Ascending aorta (tissue), 2 donors: ENCODE data around the gene PLSCR3. TPM values are rescaled to one million over a fixed set of nuclear protein-coding genes. Genes with fewer than 3 reads are reported as not detected.

Source experiments
- DNase-seq, 2 donors: peaks; one replicate each; pipeline ENCODE4 v3.0.0-alpha.2; 2019; ENCODE audit warnings: low spot score in 2 of 2
- H3K27ac ChIP-seq, 2 donors: fragments of 200-600 bp; sonication (generic); one replicate each; pipeline ENCODE4 v1.5.1; 2016 to 2017; ENCODE audit warnings: mild to moderate bottlenecking in 1 of 2
- H3K27me3 ChIP-seq: fragments of 200-600 bp; sonication (generic); one replicate; pipeline ENCODE4 v1.5.1; 2017
- H3K36me3 ChIP-seq, 2 donors: fragments of 200-600 bp; sonication (generic); one replicate each; pipeline ENCODE4 v1.5.1; 2016
- H3K4me1 ChIP-seq, 2 donors: fragments of 200-600 bp; sonication (generic); one replicate each; pipeline ENCODE4 v1.5.1; 2016 to 2017; ENCODE audit warnings: mild to moderate bottlenecking in 1 of 2
- H3K4me3 ChIP-seq, 2 donors: fragments of 200-600 bp; sonication (generic); one replicate each; pipeline ENCODE4 v1.5.1; 2016 to 2017; ENCODE audit warnings: mild to moderate bottlenecking in 1 of 2
- H3K9me3 ChIP-seq, 2 donors: fragments of 200-600 bp; sonication (generic); one replicate each; pipeline ENCODE4 v1.5.1; 2016
- CTCF ChIP-seq, 3 experiments: fragments of 200-600 bp in 2 of 3; fragments of 450-650 bp in 1 of 3; sonication (generic) in 2 of 3; IDR thresholded peaks; one replicate each; pipeline ENCODE4 v1.5.1; 2016 to 2019; ENCODE audit warnings: antibody characterized with exemption in 3 of 3, mild to moderate bottlenecking in 1 of 3, moderate library complexity in 1 of 3
- intact Hi-C: fragments of 100-400 bp; cut with DNase I; formaldehyde crosslinking; loops from one replicate; pipeline ENCODE4 v1.15.1; 2023
- total RNA-seq: library from RNA; depleted of rRNA; stranded (reverse); fragments of >200 nt; gene quantifications from one replicate; pipeline ENCODE4 v1.1.0, GENCODE V29; 2016

The PLSCR3 gene
- total RNA-seq, 1 donor from 2014 or later = 297 TPM

GRCh38 chr17:7388856-7389255 is 5.5 kb downstream of the PLSCR3 start:
- H3K27me3 ChIP-seq = no peaks in the 10 kb centered on the region
- no peak for DNase-seq
- H3K36me3 ChIP-seq = peaks cover 17 to 41% of the 10 kb centered on the region in 2 donors

GRCh38 chr17:7384489-7385081 is 9.7 kb downstream of the PLSCR3 start:
- no peak for TF ChIP-seq CTCF (IDR thresholded peaks at IDR 0.05)
- H3K27ac ChIP-seq = peak overlapping the region; percentile 29 to 54
- no peaks in the 10 kb centered on the region for H3K27me3 ChIP-seq
- no peaks in the 10 kb centered on the region for H3K9me3 ChIP-seq
- no peak for DNase-seq
- intact Hi-C loops = no loop called here
- peaks cover 9 to 17% of the 10 kb centered on the region in 2 donors for H3K36me3 ChIP-seq
- peaks cover 4 to 20% of the 10 kb centered on the region in 2 donors for H3K4me1 ChIP-seq
- H3K4me3 ChIP-seq = peak overlapping the region in 1 of 2 donors; percentile 65

More at GRCh38 chr17:7388856-7389255, 5.5 kb downstream of the PLSCR3 start:
- Histone ChIP-seq H3K9me3 (no peaks in the 10 kb centered on the region), H3K27ac (no peak overlapping the region), H3K4me1 (peaks cover 5 to 12% of the 10 kb centered on the region in 2 donors), H3K4me3 (no peak overlapping the region)
- no peak for TF ChIP-seq CTCF (IDR thresholded peaks at IDR 0.05)
- intact Hi-C loops = no loop called here

- Histone ChIP-seq H3K27me3 (no peaks in the 10 kb centered on the region), H3K4me1 (peaks cover 4 to 20% of the 10 kb centered on the region in 2 donors), H3K36me3 (peaks cover 4 to 10% of the 10 kb centered on the region in 2 donors), H3K9me3 (no peaks in the 10 kb centered on the region), H3K4me3 (peak overlapping the region; percentile 45 to 65), H3K27ac (peak overlapping the region; percentile 29 to 54)
- no peak for TF ChIP-seq CTCF (IDR thresholded peaks at IDR 0.05)
- DNase-seq = no peak
- intact Hi-C loops = no loop called here
Observed at GRCh38 chr17:7383742-7384488, 10.4 kb downstream of the PLSCR3 start.

- no peak for TF ChIP-seq CTCF (IDR thresholded peaks at IDR 0.05)
- H3K4me3 ChIP-seq = peak overlapping the region in 1 of 2 donors; percentile 65
- no peaks in the 10 kb centered on the region for H3K27me3 ChIP-seq
- H3K36me3 ChIP-seq = peaks cover under 1 to 4% of the 10 kb centered on the region in 2 donors
- no peak for DNase-seq
- H3K27ac ChIP-seq = no peak overlapping the region
- H3K4me1 ChIP-seq = peaks cover 4 to 20% of the 10 kb centered on the region in 2 donors
- intact Hi-C loops = no loop called here
- H3K9me3 ChIP-seq = no peaks in the 10 kb centered on the region
Observed at GRCh38 chr17:7383371-7383741, 11.0 kb downstream of the PLSCR3 start.

GRCh38 chr17:7382901-7383300 is 11.4 kb downstream of the PLSCR3 start:
- DNase-seq = no peak
- no peak for TF ChIP-seq CTCF (IDR thresholded peaks at IDR 0.05)
- Histone ChIP-seq H3K9me3 (no peaks in the 10 kb centered on the region), H3K27me3 (no peaks in the 10 kb centered on the region), H3K27ac (no peak overlapping the region), H3K36me3 (no peaks in the 10 kb centered on the region), H3K4me1 (peaks cover 4 to 20% of the 10 kb centered on the region in 2 donors), H3K4me3 (no peak overlapping the region)
- intact Hi-C loops = no loop called here
